Head of caudate nucleus (tissue), 42 donors: ENCODE measurements around the gene FTO.

Experiments used
- DNase-seq, 42 donors: peaks; one replicate each; pipeline versions ENCODE4 v3.0.0 to v3.0.0-alpha.2; 2020 to 2021; ENCODE audit warnings: mixed read lengths in 7 of 42
- intact Hi-C: fragments of 100-400 bp; cut with DNase I; formaldehyde crosslinking; loops from one replicate; pipeline ENCODE4 v1.15.0; 2022

Gene FTO

DNA sequence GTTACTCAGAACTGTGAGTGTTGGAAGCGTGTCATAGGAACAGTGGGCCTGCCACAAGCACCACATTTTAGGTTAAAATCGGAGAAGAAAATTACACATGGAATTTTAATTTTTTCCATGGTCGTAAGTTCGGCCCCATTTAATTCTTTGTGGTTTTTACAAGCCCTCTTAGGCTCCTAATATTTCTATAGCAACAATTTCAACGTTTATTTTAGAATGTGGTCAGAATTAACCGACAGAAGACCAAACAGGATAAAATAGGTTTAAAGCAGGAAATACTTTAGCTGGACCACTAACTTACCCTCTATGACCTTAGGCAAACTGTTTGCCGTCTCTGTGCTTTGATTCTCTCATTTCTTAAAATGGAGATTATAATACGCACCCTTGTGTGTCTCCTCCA is 69.9 kb downstream of the FTO start:
- DNase-seq = no peak
- intact Hi-C loops = no loop called here

DNA sequence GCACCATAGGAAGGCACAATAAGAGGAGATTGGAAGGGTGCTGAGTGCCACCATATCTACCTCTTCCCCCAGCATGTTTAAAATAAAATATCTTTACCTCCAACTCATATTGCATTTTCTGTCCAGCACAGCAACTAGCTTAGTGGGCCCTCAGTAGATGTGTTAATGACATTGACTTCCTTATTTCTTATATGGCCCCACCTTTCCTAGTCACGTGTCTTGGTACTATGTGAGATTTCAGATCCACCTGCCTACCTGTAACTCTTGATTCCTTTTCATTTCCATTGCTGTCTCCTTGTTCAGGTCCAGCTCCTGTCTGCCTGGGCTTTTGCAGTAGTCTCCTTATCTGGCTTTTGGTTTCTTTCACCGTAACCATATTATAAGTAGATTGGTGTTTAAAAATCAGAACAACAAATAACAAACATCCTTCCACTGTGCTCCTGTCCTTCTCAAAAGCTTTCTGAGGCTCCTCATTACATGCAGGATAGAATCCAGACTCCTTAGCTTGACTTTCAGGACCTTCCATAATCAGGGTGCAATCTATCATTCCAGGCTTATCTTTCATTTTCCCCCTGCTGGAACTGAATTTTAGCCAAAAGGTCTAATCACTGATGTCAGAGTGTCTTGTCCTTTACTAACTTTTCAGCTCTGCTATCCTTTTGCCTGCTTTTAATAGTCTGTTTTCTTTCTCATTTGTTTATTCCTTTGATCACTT is 71.3 kb downstream of the FTO start:
- intact Hi-C loops = no loop called here
- no peak for DNase-seq

GRCh38 chr16:53775821-53776431 is 72.0 kb downstream of the FTO start:
- no peak for DNase-seq
- intact Hi-C loops = no loop called here

GRCh38 chr16:53779186-53779585 is 75.2 kb downstream of the FTO start:
- intact Hi-C loops = no loop called here
- DNase-seq = no peak

DNA sequence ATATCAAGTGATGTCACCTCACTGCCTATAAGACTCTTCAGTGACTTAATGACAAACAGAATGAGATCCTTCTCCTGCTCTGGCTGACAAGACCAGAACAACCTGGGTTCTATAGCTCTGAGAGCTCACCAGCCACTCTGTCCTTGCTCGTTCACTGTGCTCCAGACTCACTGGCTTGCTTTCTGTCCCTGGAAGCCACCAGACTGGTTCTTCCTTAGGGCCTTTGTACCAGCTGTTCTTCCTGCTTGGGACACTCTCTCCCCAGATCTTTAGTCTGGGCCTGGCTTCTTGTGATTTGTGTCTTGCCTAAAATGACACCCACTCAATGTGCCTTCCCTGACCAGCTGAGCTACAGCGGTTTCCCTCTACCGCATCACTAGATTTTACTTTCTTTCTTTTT is 76.1 kb downstream of the FTO start:
- intact Hi-C loops = no loop called here
- no peak for DNase-seq

GRCh38 chr16:53781023-53781605 is 77.2 kb downstream of the FTO start:
- intact Hi-C loops = no loop called here

GRCh38 chr16:53782148-53782547 is 78.2 kb downstream of the FTO start:
- no peak for DNase-seq
- intact Hi-C loops = no loop called here

More at GRCh38 chr16:53781023-53781605, 77.2 kb downstream of the FTO start:
- no peak for DNase-seq

GRCh38 chr16:53784291-53784690 is 80.3 kb downstream of the FTO start:
- intact Hi-C loops = no loop called here

DNA sequence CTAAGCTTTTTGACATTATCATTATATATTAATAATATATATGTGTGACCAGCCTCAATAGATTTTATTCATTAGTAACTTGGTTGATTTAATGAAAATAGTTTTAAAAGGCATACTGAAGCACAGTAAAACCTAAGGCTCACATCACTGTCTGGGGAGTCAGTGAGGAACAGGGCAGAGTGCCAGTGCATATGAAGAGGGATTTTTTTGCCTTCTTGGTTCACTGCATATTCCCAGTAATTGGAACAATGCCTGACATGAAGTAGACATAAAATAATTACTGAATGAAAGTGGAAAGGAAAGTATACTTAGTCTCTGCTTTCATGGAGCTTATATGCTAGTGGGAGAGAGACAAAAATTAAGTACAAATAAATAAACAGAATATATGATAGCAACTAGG is 81.1 kb downstream of the FTO start:
- DNase-seq = no peak

More at GRCh38 chr16:53784291-53784690, 80.3 kb downstream of the FTO start:
- no peak for DNase-seq

DNA sequence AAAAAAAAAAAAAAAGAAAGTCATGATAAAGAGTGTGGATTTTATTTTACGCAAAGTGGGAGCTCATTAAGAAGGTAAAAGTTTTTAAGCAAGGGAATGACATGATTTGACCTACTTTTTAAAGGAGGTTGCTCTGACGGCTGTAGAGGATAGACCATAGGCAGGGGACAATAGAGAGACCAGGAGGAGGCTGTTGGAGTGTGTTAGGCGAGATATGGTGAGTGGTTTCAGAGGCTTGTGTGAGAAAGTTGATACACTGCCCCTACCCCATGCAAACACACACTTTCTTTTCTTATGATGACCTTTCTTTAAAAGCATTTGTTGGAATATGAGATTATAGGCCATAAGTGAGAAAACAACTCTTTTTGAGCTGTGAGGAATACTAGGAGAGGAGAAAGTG is 82.0 kb downstream of the FTO start:
- DNase-seq = no peak
- intact Hi-C loops = no loop called here

More for the DNA sequence above, 81.1 kb downstream of the FTO start:
- intact Hi-C loops = no loop called here

- no peak for DNase-seq
- intact Hi-C loops = no loop called here
These were observed 83.5 kb downstream of the FTO start for GRCh38 chr16:53787423-53787822.

- intact Hi-C loops = no loop called here
These were observed 85.2 kb downstream of the FTO start for GRCh38 chr16:53789137-53789536.

DNA sequence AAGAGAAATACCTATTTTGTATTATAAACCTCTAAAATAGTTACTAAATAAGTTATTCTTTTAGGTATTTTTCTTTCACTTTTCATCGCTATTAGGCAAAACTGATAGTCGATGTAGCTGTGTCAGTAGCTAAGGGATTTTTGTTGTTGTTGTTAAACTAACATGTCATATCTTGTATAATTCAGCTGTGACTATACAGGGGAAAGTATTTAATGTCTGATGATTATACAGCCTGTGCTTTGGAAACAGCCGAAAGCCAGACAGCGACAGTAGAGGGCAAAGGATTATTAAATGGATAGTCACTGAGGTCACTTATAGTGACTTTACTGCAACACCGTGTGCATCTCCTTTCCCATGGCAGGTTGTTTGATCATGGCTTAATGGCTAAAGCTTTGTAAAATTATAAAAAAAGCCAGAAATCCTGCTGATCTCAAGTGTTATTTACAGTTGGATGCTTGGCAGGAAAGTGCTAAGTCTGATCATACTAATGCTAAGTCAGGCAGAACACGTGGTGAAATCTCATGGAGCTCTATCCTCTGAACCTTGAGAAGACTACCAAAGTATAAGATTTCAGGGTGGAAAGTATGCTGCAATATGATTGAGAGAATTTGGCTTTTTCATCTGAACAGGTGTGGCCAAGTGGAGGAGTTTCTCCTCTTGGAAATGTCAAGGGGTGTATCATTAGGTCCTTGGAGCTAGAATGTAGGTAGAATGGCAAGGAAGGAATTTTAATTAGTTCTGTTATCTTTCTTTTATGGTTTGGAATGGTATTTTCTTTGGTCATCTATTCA is 88.4 kb downstream of the FTO start:
- intact Hi-C loops = no loop called here
- no peak for DNase-seq

More at GRCh38 chr16:53789137-53789536, 85.2 kb downstream of the FTO start:
- no peak for DNase-seq

GRCh38 chr16:53803451-53803850 is 99.5 kb downstream of the FTO start:
- no peak for DNase-seq
- intact Hi-C loops = no loop called here

DNA sequence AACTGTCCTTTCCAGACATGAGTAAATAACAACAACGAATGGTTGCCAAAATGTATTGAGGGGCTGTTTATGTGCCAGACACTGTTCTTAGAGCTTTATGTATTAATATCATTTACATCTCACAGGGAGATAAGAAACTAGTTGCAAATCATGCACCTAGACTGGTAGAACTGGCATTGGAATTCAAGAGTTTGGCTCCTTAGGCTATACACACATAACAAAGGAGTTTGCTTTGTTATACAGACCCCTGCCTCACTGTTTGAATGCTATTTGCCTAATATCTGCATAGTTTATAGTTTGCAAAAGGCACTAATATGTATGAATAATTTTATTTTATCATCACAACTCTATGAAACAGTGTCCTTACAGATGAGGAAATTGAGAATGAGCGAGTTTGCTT is 100.0 kb downstream of the FTO start:
- intact Hi-C loops = no loop called here
- no peak for DNase-seq

DNA sequence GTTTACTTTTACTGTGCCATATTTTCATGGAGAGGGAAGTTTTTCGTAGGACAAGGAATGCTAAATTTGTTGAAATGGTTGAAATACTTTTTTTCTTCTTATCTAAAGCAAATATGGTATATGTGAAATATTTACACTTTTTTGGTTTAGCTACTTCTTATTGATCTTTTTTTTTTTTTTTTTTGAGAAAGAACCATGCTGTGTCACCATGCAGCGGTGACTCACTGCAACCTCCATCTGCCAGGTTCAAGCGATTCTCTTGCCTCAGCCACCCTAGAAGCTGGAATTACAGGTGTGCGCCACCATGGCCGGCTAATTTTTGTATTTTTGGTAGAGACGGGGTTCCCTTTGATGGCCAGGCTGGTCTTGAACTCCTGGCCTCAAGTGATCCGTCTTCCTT is 100.5 kb downstream of the FTO start:
- intact Hi-C loops = no loop called here

DNA sequence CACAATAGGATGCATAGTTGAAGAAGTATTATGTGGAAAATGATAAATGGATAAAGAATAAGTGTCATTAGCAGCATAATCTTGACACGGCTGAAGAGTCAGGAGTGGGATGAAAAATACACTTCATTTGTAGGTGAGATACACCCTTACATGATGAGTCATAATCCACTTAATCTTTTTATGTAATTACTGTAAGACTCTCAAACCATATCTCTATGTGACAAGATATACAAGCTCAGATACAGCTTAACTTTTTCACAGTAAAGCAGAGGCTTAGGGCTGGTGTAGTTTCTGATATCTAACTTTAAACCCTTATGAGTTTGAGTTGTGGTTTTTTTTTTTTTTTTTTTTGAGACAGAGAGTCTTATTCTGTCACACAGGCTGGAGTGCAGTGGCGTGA is 101.2 kb downstream of the FTO start:
- intact Hi-C loops = no loop called here
- DNase-seq = peak in 2 of 42 donors; percentile 22 to 39

More for the DNA sequence above, 100.5 kb downstream of the FTO start:
- DNase-seq = no peak

DNA sequence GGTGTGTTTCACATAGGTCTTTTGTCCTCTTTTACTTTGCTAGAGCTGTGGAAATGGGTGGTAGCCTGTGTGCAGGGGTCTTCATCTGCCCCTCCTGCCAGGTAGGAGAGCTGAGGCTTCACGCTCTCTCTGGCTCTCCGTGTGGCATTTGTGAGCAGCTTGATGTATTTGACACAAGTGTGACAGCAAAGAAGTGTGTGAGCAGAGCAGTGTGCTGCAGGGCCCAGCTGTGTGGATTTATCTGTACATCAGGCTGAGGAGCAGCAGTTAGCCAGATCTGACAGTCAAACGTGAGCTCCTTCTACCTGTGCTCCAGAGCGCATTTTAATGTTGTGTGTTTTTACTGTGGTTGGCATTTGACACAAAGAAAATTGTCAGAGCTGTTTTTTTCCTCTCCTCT is 101.8 kb downstream of the FTO start:
- peak in 3 of 42 donors; percentile 12 to 32 (median 13) for DNase-seq

GRCh38 chr16:53809088-53809932 is 105.4 kb downstream of the FTO start:
- no peak for DNase-seq
- intact Hi-C loops = no loop called here

More for the DNA sequence above, 101.8 kb downstream of the FTO start:
- intact Hi-C loops = no loop called here
